ENCODE data around the gene SULT4A1. TPM values are rescaled to one million over a fixed set of nuclear protein-coding genes. Genes with fewer than 3 reads are reported as not detected.

Gene SULT4A1
- total RNA-seq, 4 donors from 2014 or later = not detected

GRCh38 chr22:43883719-43884415, 21.6 kb upstream of the SULT4A1 start:
- TF ChIP-seq POLR2A (IDR thresholded peaks at IDR 0.05) = no peak
- TF ChIP-seq CTCF (IDR thresholded peaks at IDR 0.05) = no peak
- Histone ChIP-seq H3K36me3 (no peaks in the 10 kb centered on the region), H3K27ac (no peak overlapping the region), H3K9me3 (no peaks in the 10 kb centered on the region), H3K27me3 (no peaks in the 10 kb centered on the region), H3K4me3 (replicated peaks in 1 of 3) (no peak overlapping the region), H3K4me1 (no peaks in the 10 kb centered on the region)
- intact Hi-C loops (cut with DNase I) = no loop called here
- 90 to 92% methylated on average over 8 to 17 of the region's 17 CpGs for WGBS, 2 donors
- no peak for DNase-seq

DNA sequence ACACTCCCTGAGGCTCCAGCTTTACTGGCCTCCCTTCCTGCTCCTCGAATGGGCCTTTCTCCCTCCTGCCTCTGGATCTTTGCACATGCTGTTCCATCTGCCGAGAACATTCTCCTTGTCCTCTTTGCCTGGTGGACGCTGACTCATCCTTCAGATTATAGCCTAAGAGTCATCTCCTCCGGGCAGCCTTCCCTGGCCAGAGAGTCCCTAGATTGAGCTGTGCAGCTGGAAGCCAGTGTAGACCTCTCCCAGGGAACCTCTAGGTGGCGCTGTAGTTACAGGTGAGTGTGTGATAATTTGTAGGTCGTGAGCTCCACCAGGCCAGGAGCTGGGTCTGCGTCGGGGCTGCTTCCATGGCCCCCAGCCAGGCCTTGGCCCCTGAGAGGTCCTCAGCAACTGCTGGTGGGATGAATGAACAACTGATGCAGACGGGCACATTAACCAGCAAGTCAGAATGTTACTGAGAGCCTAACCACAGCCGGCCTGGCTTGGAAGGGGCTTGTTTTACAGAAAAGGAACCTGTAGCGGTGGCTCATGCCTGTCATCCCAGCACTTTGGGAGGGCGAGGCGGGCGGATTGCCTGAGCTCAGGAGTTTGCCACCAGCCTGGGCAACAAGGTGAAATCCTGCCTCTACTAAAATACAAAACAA, 20.8 kb upstream of the SULT4A1 start:
- Histone ChIP-seq H3K36me3 (no peaks in the 10 kb centered on the region), H3K4me1 (no peaks in the 10 kb centered on the region), H3K27me3 (no peaks in the 10 kb centered on the region), H3K9me3 (no peaks in the 10 kb centered on the region), H3K4me3 (replicated peaks in 1 of 3) (no peak overlapping the region), H3K27ac (no peak overlapping the region)
- peak; percentile 7 to 12 for DNase-seq
- WGBS, 2 donors = 34 to 39% methylated on average over 12 to 13 of the region's 14 CpGs
- TF ChIP-seq POLR2A (IDR thresholded peaks at IDR 0.05) (no peak), CTCF (IDR thresholded peaks at IDR 0.05) (peak in 1 of 6 experiments; percentile 38)
- intact Hi-C loops (cut with DNase I) = no loop called here

DNA sequence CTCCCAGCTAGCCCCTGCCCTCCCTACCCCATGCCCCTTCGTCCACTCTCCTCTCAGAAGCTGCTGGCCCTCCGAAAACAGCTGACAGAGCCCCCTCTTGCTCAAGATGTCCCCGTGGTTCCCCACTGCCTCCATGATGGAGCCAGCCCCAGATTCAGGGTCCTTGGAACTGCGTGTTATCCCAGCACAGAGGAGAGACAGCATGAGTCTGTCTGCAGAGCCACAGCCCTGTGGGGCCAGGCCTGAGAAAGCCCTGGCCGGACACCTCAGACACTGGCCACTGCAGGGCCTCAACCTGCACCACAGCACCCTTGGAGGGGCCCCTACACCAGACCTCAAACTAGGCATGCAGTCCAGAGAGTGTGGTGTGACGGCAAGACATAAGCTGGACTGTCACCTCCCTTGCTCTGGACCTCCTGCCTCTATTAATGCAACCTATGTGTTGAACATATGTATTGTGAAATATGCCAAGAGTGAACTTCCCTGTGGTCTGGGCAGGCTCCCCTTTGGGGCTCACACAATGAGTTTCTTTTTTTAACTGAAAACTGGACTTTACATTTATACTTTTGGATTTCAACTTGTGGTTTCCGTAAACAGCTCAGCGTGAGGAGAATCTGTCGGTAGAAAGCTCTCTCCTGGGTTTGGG, 19.9 kb upstream of the SULT4A1 start:
- Histone ChIP-seq H3K27ac (no peak overlapping the region), H3K36me3 (no peaks in the 10 kb centered on the region), H3K27me3 (no peaks in the 10 kb centered on the region), H3K4me1 (no peaks in the 10 kb centered on the region), H3K9me3 (no peaks in the 10 kb centered on the region), H3K4me3 (replicated peaks in 1 of 3) (no peak overlapping the region)
- 80 to 81% methylated on average over 9 of the region's 9 CpGs for WGBS, 2 donors
- intact Hi-C loops (cut with DNase I) = no loop called here
- TF ChIP-seq CTCF (IDR thresholded peaks at IDR 0.05) = no peak
- TF ChIP-seq POLR2A (IDR thresholded peaks at IDR 0.05) = no peak
- no peak for DNase-seq

- Histone ChIP-seq H3K36me3 (no peaks in the 10 kb centered on the region), H3K27me3 (no peaks in the 10 kb centered on the region), H3K27ac (no peak overlapping the region), H3K9me3 (no peaks in the 10 kb centered on the region), H3K4me1 (no peaks in the 10 kb centered on the region), H3K4me3 (replicated peaks in 1 of 3) (no peak overlapping the region)
- DNase-seq = no peak
- 84 to 86% methylated on average over 9 to 12 of the region's 19 CpGs for WGBS, 2 donors
- TF ChIP-seq POLR2A (IDR thresholded peaks at IDR 0.05) (no peak), CTCF (IDR thresholded peaks at IDR 0.05) (no peak)
- intact Hi-C loops (cut with DNase I) = no loop called here
These were observed 19.1 kb upstream of the SULT4A1 start for GRCh38 chr22:43881091-43882061.

All from thyroid gland (tissue), 4 donors.